Activated gamma-delta T cell treated with anti-CD3 and anti-CD28 coated beads, Interleukin-2, amount 50 U/mL, for 16 hours (primary cell): ENCODE results near the gene UQCR11.

ENCODE experiments used
- DNase-seq: peaks from one replicate; pipeline ENCODE4 v3.0.0-alpha.2; 2020; ENCODE audit warnings: low read depth

Gene UQCR11

GRCh38 chr19:1590641-1591397 lies 14.4 kb downstream of the UQCR11 start:
- DNase-seq, result no peak

GRCh38 chr19:1587872-1588271 lies 17.4 kb downstream of the UQCR11 start:
- DNase-seq, result no peak

- no peak for DNase-seq
These were observed 20.1 kb downstream of the UQCR11 start for GRCh38 chr19:1585243-1585580.

GRCh38 chr19:1584500-1585242 lies 20.6 kb downstream of the UQCR11 start:
- DNase-seq, result no peak

GRCh38 chr19:1582201-1582600 lies 23.1 kb downstream of the UQCR11 start:
- DNase-seq, result no peak

GRCh38 chr19:1580957-1581356 lies 24.3 kb downstream of the UQCR11 start:
- DNase-seq, result no peak

GRCh38 chr19:1580382-1580781 lies 24.9 kb downstream of the UQCR11 start:
- DNase-seq, result no peak

GRCh38 chr19:1579222-1579621 lies 26.0 kb downstream of the UQCR11 start:
- DNase-seq, result no peak

GRCh38 chr19:1577929-1578618 lies 27.2 kb downstream of the UQCR11 start:
- DNase-seq, result no peak

GRCh38 chr19:1577090-1577928 lies 28.0 kb downstream of the UQCR11 start:
- no peak for DNase-seq

GRCh38 chr19:1576242-1577089 lies 28.8 kb downstream of the UQCR11 start:
- no peak for DNase-seq

GRCh38 chr19:1575323-1576241 lies 29.7 kb downstream of the UQCR11 start:
- no peak for DNase-seq

- DNase-seq, result no peak
These were observed 30.7 kb downstream of the UQCR11 start for GRCh38 chr19:1574354-1575136.

GRCh38 chr19:1572795-1573194 lies 32.5 kb downstream of the UQCR11 start:
- DNase-seq, result no peak

- no peak for DNase-seq
These were observed 33.9 kb downstream of the UQCR11 start for GRCh38 chr19:1571358-1571757.

GRCh38 chr19:1570836-1571235 lies 34.4 kb downstream of the UQCR11 start:
- DNase-seq, result no peak

GRCh38 chr19:1569997-1570396 lies 35.3 kb downstream of the UQCR11 start:
- no peak for DNase-seq

- DNase-seq, result peak; percentile 71
These were observed 36.8 kb downstream of the UQCR11 start, which contains the start of gene MEX3D for GRCh38 chr19:1568320-1569019. Gene MEX3D, minus strand, starts transcription at chr19:1568325. Its CDS starts 267 bp downstream, at chr19:1568058.

GRCh38 chr19:1567848-1568227 lies 37.4 kb downstream of the UQCR11 start:
- no peak for DNase-seq
